Transverse colon (tissue), 4 donors: ENCODE measurements around the gene WNT5B. TPM values are rescaled to one million over a fixed set of nuclear protein-coding genes. Genes with fewer than 3 reads are reported as not detected.

Experiments used
- DNase-seq: peaks from one replicate; pipeline ENCODE4 v3.0.0-alpha.2; 2019
- H3K27ac ChIP-seq, 4 donors: fragments of 200-600 bp; sonication (generic); 2 replicates each; pipeline ENCODE4 v1.5.1; 2016 to 2018; ENCODE audit warnings: inconsistent platforms in 4 of 4
- H3K27me3 ChIP-seq: fragments of 200-600 bp; sonication (generic); 2 replicates; pipeline ENCODE4 v1.5.1; 2017; ENCODE audit warnings: inconsistent platforms
- H3K36me3 ChIP-seq, 4 donors: fragments of 200-600 bp; sonication (generic); 2 replicates each; pipeline ENCODE4 v1.5.1; 2017 to 2019; ENCODE audit warnings: inconsistent platforms in 4 of 4
- H3K4me1 ChIP-seq, 4 donors: fragments of 200-600 bp; sonication (generic); 2 replicates each; pipeline ENCODE4 v1.5.1; 2017 to 2020; ENCODE audit warnings: inconsistent platforms in 4 of 4
- H3K4me3 ChIP-seq, 4 donors: fragments of 200-600 bp; sonication (generic); 1 replicate in 1 of 4; 2 replicates in 3 of 4; pipeline versions ENCODE4 v1.5.1 to v1.6.1; 2017 to 2019; ENCODE audit warnings: inconsistent platforms in 4 of 4
- H3K9me3 ChIP-seq, 2 donors: fragments of 200-600 bp; sonication (generic); 2 replicates each; pipeline ENCODE4 v1.5.1; 2017 to 2019; ENCODE audit warnings: inconsistent platforms in 2 of 2
- EP300 ChIP-seq: sonication (generic); formaldehyde crosslinking; IDR thresholded peaks from one replicate; pipeline ENCODE4 v1.6.1; 2017; ENCODE audit warnings: antibody characterized with exemption, low read depth
- POLR2A ChIP-seq: fragments of 450-650 bp; IDR thresholded peaks from one replicate; pipeline ENCODE4 v1.6.1; 2016; ENCODE audit warnings: antibody characterized with exemption, mild to moderate bottlenecking, moderate library complexity
- POLR2AphosphoS5 ChIP-seq, 3 donors: sonication (generic); formaldehyde crosslinking; IDR thresholded peaks; one replicate each; pipeline ENCODE4 v1.6.1; 2016; ENCODE audit warnings: antibody characterized with exemption in 3 of 3
- WGBS, 2 donors: methylation state at CpG; one replicate each; pipeline ENCODE4 v1.1.5; 2018; ENCODE audit warnings: low coverage in 1 of 2; 5-methylcytosine and 5-hydroxymethylcytosine counted together
- in situ Hi-C, 4 donors: fragments of 200-750 bp; cut with MboI; loops; one replicate each; pipeline versions ENCODE4 v1.15.0 to v1.15.1; 2017; ENCODE audit warnings: low sequenced_read_pairs in 3 of 4, low pct_ligation_motif_present in 1 of 4, low pct_unique_long_range_greater_than_20kb in 1 of 4
- intact Hi-C: fragments of 100-400 bp; cut with DNase I; formaldehyde crosslinking; loops from one replicate; pipeline ENCODE4 v1.15.1; 2023; ENCODE audit warnings: low total_unique reads
- total RNA-seq, 4 donors: library from RNA; depleted of rRNA; stranded (reverse); fragments of >200 nt; gene quantifications; one replicate each; pipeline ENCODE4 v1.1.0, GENCODE V29; 2016
- TF ChIP-seq, protein P1 (sequence below), 5 experiments: fragments of 200-600 bp in 3 of 5; fragments of 450-650 bp in 2 of 5; sonication (generic) in 3 of 5; IDR thresholded peaks; 1 replicate in 2 of 5; 2 replicates in 3 of 5; pipeline ENCODE4 v1.5.1; 2016 to 2017; ENCODE audit warnings: antibody characterized with exemption in 5 of 5, inconsistent platforms in 3 of 5, mild to moderate bottlenecking in 2 of 5, moderate library complexity in 1 of 5

The WNT5B gene
- total RNA-seq, 4 donors from 2014 or later: 0.80 to 3.5 (median 3.5) TPM; not detected in 1

DNA sequence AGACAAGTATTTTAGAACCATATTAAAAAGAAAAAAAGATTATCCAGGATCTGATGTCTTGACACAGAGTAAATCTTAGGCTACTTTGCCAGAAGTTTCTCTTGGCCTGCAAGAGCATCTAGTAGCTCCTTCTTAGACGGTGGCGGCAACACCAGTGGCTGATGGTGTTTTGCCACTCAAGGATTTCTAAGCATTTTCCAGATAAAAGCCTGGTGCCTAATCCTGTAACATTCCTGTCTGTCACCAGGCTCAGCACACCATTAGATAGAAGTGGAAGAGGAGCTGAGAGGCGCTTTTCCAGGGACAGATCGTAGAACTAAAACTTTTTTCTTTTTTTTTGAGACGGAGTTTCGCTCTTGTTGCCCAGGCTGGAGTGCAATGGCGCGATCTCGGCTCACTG, 14.0 kb downstream of the WNT5B start:
- 90 to 100% methylated on average over 2 to 9 of the region's 9 CpGs for WGBS, 2 donors
- in situ Hi-C loops (no loop called here), intact Hi-C loops (no loop called here)
- Histone ChIP-seq H3K9me3 (no peaks in the 10 kb centered on the region), H3K36me3 (no peaks in the 10 kb centered on the region), H3K4me3 (no peak overlapping the region), H3K27ac (no peak overlapping the region), H3K27me3 (no peaks in the 10 kb centered on the region), H3K4me1 (peaks cover 9 to 25% (median 11%) of the 10 kb centered on the region in 4 donors)
- TF ChIP-seq, protein P1, sequence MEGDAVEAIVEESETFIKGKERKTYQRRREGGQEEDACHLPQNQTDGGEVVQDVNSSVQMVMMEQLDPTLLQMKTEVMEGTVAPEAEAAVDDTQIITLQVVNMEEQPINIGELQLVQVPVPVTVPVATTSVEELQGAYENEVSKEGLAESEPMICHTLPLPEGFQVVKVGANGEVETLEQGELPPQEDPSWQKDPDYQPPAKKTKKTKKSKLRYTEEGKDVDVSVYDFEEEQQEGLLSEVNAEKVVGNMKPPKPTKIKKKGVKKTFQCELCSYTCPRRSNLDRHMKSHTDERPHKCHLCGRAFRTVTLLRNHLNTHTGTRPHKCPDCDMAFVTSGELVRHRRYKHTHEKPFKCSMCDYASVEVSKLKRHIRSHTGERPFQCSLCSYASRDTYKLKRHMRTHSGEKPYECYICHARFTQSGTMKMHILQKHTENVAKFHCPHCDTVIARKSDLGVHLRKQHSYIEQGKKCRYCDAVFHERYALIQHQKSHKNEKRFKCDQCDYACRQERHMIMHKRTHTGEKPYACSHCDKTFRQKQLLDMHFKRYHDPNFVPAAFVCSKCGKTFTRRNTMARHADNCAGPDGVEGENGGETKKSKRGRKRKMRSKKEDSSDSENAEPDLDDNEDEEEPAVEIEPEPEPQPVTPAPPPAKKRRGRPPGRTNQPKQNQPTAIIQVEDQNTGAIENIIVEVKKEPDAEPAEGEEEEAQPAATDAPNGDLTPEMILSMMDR (IDR thresholded peaks at IDR 0.05): no peak
- no peak for DNase-seq

DNA sequence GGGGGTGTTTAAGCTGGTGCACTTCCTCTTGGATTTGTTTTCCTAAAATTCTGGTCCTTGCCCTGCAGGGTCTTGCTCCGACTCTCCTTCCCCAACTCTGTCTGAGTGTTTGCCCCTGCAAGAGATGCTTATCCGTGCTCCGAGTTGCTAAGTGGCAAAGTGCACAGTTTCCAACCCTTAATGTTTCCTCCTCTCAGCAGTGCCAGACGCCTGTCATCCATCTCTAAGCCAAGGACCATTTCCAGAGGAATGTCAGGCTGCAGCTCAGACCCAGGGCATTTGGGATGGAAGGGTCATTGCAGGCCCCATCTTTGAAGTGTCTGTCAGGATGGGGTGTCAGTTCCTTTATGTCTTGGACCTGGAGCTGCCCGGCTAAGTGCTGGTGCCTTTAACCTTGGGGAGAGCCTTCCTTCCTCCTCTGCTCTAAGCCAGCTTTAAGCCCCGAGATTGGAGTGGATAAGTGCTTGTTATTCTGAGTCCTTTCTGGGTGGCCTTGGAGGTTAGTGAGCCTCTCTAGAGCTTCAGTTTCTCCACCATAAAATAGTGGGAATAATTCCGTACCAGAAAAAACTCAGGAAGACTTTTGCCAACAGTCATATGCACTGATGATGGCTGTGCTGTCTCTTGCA, 15.0 kb downstream of the WNT5B start:
- Histone ChIP-seq H3K4me1 (peaks cover 9 to 25% (median 11%) of the 10 kb centered on the region in 4 donors), H3K9me3 (no peaks in the 10 kb centered on the region), H3K4me3 (no peak overlapping the region), H3K36me3 (no peaks in the 10 kb centered on the region), H3K27me3 (no peaks in the 10 kb centered on the region), H3K27ac (peak overlapping the region in 2 of 4 donors; percentile 38 to 57)
- intact Hi-C loops: no loop called here
- TF ChIP-seq POLR2A (no peak), POLR2AphosphoS5 (IDR thresholded peaks at IDR 0.05) (no peak), EP300 (no peak)
- TF ChIP-seq, protein P1 (IDR thresholded peaks at IDR 0.05): no peak
- 51 to 72% methylated on average over 2 to 7 of the region's 7 CpGs for WGBS, 2 donors
- DNase-seq: no peak
- in situ Hi-C loops: no loop called here

DNA sequence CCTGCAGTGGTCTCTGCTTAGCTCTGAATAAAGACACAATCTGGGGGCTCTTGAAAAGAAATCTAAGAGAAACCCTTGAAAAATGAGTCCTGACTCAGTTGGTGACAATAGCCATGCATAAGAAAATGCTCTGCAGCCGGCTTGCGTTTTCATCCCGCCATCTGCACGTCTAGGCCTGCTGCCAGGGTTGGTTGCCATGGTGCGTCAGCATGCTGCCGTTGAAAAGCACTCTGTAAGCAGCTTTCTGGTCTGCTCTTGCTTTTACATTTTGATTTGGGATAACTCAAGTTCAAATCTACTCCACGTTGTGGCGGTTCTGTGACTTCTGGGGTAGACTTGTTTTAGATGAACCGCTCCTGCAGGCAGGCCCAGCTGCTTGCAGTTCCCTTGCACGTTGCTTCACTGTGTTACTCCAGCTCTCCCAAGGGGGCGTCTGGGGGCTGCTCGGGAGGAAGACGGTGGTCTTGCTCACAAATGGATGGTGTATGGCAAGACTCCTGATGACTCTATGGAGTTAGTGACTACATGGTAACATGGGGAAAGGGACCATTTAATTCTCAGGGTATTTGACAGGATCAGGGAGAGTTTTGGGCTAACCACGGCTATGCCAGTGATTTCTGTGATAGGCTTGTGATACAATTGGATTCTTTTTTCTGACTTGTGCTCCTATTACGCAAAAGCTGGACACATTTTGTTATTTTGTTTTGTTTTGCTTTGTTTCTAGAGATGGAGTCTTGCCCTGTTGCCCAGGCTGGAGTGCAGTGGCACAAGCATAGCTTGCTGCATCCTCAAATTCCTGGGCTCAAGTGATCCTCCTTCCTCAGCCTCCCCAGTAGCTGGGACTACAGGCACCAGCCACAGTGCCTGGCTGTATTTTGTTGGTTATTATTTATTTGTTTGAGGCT, 15.8 kb downstream of the WNT5B start:
- intact Hi-C loops (no loop called here), in situ Hi-C loops (loop anchor here in 2 of 4 donors (5.0 kb wide), 1 partner anchor 143 kb away; no protein-coding TSS in a partner anchor)
- peak; percentile 68 for DNase-seq
- no peak overlapping the region for H3K4me3 ChIP-seq
- no peaks in the 10 kb centered on the region for H3K9me3 ChIP-seq
- no peaks in the 10 kb centered on the region for H3K36me3 ChIP-seq
- TF ChIP-seq POLR2AphosphoS5 (IDR thresholded peaks at IDR 0.05): no peak
- no peak for TF ChIP-seq EP300
- TF ChIP-seq, protein P1 (IDR thresholded peaks at IDR 0.05): no peak
- TF ChIP-seq POLR2A: no peak
- H3K4me1 ChIP-seq: peaks cover 9 to 25% (median 11%) of the 10 kb centered on the region in 4 donors
- WGBS, 2 donors: 21 to 34% methylated on average over 7 to 15 of the region's 15 CpGs
- peak overlapping the region in 2 of 4 donors; percentile 61 to 62 for H3K27ac ChIP-seq
- H3K27me3 ChIP-seq: no peaks in the 10 kb centered on the region

DNA sequence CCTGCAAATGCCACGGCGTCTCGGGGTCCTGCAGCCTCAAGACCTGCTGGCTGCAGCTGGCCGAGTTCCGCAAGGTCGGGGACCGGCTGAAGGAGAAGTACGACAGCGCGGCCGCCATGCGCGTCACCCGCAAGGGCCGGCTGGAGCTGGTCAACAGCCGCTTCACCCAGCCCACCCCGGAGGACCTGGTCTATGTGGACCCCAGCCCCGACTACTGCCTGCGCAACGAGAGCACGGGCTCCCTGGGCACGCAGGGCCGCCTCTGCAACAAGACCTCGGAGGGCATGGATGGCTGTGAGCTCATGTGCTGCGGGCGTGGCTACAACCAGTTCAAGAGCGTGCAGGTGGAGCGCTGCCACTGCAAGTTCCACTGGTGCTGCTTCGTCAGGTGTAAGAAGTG, 16.8 kb downstream of the WNT5B start:
- Histone ChIP-seq H3K27ac (no peak overlapping the region), H3K9me3 (no peaks in the 10 kb centered on the region), H3K4me3 (no peak overlapping the region), H3K27me3 (no peaks in the 10 kb centered on the region), H3K4me1 (peaks cover 9 to 34% (median 11%) of the 10 kb centered on the region in 4 donors), H3K36me3 (no peaks in the 10 kb centered on the region)
- 96% methylated on average over 27 of the region's 29 CpGs; no CpG with 5 or more reads in 1 of the 2 donors for WGBS, 2 donors
- TF ChIP-seq POLR2AphosphoS5 (IDR thresholded peaks at IDR 0.05) (no peak), EP300 (no peak), POLR2A (no peak)
- TF ChIP-seq, protein P1 (IDR thresholded peaks at IDR 0.05): no peak
- intact Hi-C loops (no loop called here), in situ Hi-C loops (loop anchor here in 2 of 4 donors (5.0 kb wide), 1 partner anchor 141 kb away; no protein-coding TSS in a partner anchor)
- no peak for DNase-seq
